Heart left ventricle (tissue), 13 donors: ENCODE measurements around the gene NFIB.

Experiments
- POLR2A ChIP-seq, 2 donors: fragments of 450-650 bp; IDR thresholded peaks; one replicate each; pipeline ENCODE4 v1.6.1; 2017; ENCODE audit warnings: antibody characterized with exemption in 2 of 2, mild to moderate bottlenecking in 2 of 2, moderate library complexity in 2 of 2
- TF ChIP-seq, protein P1 (sequence below), 12 donors: fragments of 200-600 bp; sonication (generic) in 4 of 12; IDR thresholded peaks; one replicate each; pipeline versions ENCODE4 v1.5.0 to v1.8.0; 2018 to 2022; ENCODE audit warnings: antibody characterized with exemption in 12 of 12, mild to moderate bottlenecking in 5 of 12
- donor health status: ischemic (EF 13 %, LVEDD 7.1; RV severe dilation, severe dysfunction).
- donor health status: DM: no; HTN: yes; CAD: no.
- donor health status: DM: no; HTN: no; CAD: no.
- donor health status: ischemic (EF 25% LVEDD 6.9; RV normal size, moderate dysfunction).
- donor health status: ischemic (EF 25% LVEDD 5.7; RV mildly dilated, moderate dysfunction).
- donor health status: ischemic (EF 35%, LVEDD 5.7; RV mildly dilated, moderate dysfunction).
- donor health status: nonischemic (EF 11% LVEDD 7.7; RV severe dilation, severe dysfunction).
- donor health status: DM: yes; HTN: yes; CAD: no.
- donor health status: PGD.
- donor health status: ischemic (EF 29% LVEDD 5.4; RV normal size, mild dysfunction).
- donor health status: nonischemic (EF 23%, LVEDD 6.1; RV moderate dilation, normal function).

DNA sequence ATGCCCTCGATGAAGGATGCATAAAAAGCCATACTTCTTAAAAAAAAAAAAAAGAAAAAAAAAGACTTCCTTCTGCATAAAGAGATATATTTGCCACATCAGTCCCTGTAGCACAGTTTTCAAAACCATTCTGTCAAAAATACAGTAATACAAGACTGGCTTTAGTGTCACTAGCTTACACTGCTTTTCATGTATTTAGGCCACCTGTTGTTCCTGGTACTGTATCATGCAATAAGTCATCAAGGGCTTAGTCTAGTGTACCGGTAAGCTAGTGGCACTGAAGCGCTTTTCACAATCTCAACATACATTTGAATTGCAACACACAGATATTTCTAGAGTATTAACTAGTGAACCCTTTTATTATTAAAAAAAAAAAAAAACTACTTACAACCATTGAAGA, 231.2 kb downstream of the NFIB start:
- TF ChIP-seq POLR2A (IDR thresholded peaks at IDR 0.05) = no peak
- TF ChIP-seq, protein P1, sequence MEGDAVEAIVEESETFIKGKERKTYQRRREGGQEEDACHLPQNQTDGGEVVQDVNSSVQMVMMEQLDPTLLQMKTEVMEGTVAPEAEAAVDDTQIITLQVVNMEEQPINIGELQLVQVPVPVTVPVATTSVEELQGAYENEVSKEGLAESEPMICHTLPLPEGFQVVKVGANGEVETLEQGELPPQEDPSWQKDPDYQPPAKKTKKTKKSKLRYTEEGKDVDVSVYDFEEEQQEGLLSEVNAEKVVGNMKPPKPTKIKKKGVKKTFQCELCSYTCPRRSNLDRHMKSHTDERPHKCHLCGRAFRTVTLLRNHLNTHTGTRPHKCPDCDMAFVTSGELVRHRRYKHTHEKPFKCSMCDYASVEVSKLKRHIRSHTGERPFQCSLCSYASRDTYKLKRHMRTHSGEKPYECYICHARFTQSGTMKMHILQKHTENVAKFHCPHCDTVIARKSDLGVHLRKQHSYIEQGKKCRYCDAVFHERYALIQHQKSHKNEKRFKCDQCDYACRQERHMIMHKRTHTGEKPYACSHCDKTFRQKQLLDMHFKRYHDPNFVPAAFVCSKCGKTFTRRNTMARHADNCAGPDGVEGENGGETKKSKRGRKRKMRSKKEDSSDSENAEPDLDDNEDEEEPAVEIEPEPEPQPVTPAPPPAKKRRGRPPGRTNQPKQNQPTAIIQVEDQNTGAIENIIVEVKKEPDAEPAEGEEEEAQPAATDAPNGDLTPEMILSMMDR (IDR thresholded peaks at IDR 0.05) = no peak
